Effector memory CD8-positive, alpha-beta T cell (primary cell): Measurements from ENCODE around the gene RAPGEFL1.
"Not testable (repeated sequence)": the region's sequence is repeated elsewhere in the genome, so short reads cannot be mapped to it uniquely, and the experiment has no call there.

Experiments
- ATAC-seq: fragments of 150-1000 bp; cut with Tn5 transposase; replicated peaks from 2 replicates; pipeline ENCODE4 v1.10.0; 2021; ENCODE audit warnings: mild to moderate bottlenecking, moderate library complexity
- DNase-seq, 3 experiments: peaks; one replicate each; pipeline ENCODE4 v3.0.0; 2021
- H3K27ac Mint-ChIP-seq, 2 donors: one replicate each; pipeline ENCODE4 v1.8.0; 2022; ENCODE audit warnings: mild to moderate bottlenecking in 2 of 2, mixed read lengths in 2 of 2, moderate library complexity in 2 of 2
- H3K27me3 Mint-ChIP-seq, 2 donors: one replicate each; pipeline ENCODE4 v1.8.0; 2022; ENCODE audit warnings: mixed read lengths in 2 of 2
- H3K36me3 Mint-ChIP-seq: one replicate; pipeline ENCODE4 v1.8.0; 2022; ENCODE audit warnings: mild to moderate bottlenecking, moderate library complexity, mixed read lengths; ENCODE audit not compliant: insufficient read depth
- H3K4me1 Mint-ChIP-seq, 2 donors: one replicate each; pipeline ENCODE4 v1.8.0; 2022; ENCODE audit warnings: low read depth in 2 of 2, mixed read lengths in 2 of 2
- H3K4me3 Mint-ChIP-seq, 2 donors: one replicate each; pipeline ENCODE4 v1.8.0; 2022; ENCODE audit warnings: mild to moderate bottlenecking in 2 of 2, mixed read lengths in 2 of 2, moderate library complexity in 2 of 2
- H3K9me3 Mint-ChIP-seq, 2 donors: one replicate each; pipeline ENCODE4 v1.8.0; 2022; ENCODE audit warnings: mixed read lengths in 2 of 2

RAPGEFL1 gene

DNA sequence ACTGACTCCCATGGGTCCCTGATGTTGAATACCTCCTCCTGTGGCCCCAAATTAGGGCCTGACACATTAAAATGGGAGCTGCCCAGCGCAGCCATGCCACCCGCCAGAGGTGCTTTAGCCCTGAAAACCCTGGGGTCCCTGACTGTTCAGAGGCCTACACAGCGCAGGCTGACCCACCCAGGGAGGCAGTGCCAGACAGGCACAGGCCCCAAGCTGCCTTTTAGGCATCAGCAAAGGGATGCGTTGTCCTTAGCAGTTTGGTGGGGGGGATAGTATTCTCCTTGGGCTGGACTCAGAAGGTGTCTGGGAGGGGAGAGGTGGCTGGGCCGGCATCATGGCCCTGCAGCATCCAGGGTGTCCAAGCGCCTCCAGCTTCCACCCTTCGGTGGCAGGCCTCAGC lies 1.4 kb downstream of the RAPGEFL1 start:
- Mint-ChIP-seq H3K4me1 (peaks cover 0 to 9% of the 10 kb centered on the region in 2 donors), H3K27me3 (no peaks in the 10 kb centered on the region), H3K27ac (peak overlapping the region in 1 of 2 donors; percentile 68), H3K9me3 (no peaks in the 10 kb centered on the region), H3K4me3 (peak overlapping the region; percentile 43 to 67), H3K36me3 (peaks cover 18% of the 10 kb centered on the region)
- ATAC-seq: no peak
- DNase-seq: no peak

- no peak for DNase-seq
- Mint-ChIP-seq H3K4me3 (no peak overlapping the region), H3K4me1 (peaks cover 0 to 9% of the 10 kb centered on the region in 2 donors), H3K27me3 (no peaks in the 10 kb centered on the region), H3K9me3 (no peaks in the 10 kb centered on the region), H3K36me3 (peaks cover 13% of the 10 kb centered on the region), H3K27ac (no peak overlapping the region)
- ATAC-seq: no peak
Measured at GRCh38 chr17:40179923-40180659, 2.8 kb downstream of the RAPGEFL1 start.

DNA sequence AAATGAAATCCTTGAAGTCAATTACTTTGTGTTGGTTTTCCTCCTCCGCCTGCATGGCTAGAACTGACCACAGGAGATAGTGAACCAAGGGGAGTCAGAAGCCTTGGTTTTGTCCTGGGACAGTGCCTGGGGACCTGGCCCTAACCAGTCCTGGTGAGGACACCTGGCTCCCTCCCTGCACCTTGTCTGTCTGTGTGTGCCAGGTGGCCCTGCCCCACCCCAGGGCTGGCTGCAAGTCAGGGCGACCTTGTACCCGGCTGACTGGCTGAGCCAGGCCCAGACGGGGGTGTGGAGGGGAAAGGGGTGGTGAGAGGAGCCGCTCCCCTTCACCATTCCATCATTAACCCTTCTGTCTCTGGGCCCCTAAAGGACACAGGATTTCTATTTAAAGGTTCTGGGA lies 3.4 kb downstream of the RAPGEFL1 start:
- no peak overlapping the region for H3K27ac Mint-ChIP-seq
- peaks cover 0 to 9% of the 10 kb centered on the region in 2 donors for H3K4me1 Mint-ChIP-seq
- no peak overlapping the region for H3K4me3 Mint-ChIP-seq
- H3K27me3 Mint-ChIP-seq: no peaks in the 10 kb centered on the region
- DNase-seq (no peak), ATAC-seq (no peak)
- H3K36me3 Mint-ChIP-seq: peaks cover 13% of the 10 kb centered on the region
- H3K9me3 Mint-ChIP-seq: no peaks in the 10 kb centered on the region

- H3K4me3 Mint-ChIP-seq: no peak overlapping the region
- H3K36me3 Mint-ChIP-seq: peaks cover 9% of the 10 kb centered on the region
- H3K4me1 Mint-ChIP-seq: peaks cover 0 to 9% of the 10 kb centered on the region in 2 donors
- DNase-seq (no peak), ATAC-seq (no peak)
- H3K27me3 Mint-ChIP-seq: no peaks in the 10 kb centered on the region
- H3K9me3 Mint-ChIP-seq: no peaks in the 10 kb centered on the region
- H3K27ac Mint-ChIP-seq: no peak overlapping the region
Measured at GRCh38 chr17:40181205-40181604, 3.9 kb downstream of the RAPGEFL1 start.

GRCh38 chr17:40182606-40183005 lies 5.3 kb downstream of the RAPGEFL1 start:
- no peak for DNase-seq
- no peaks in the 10 kb centered on the region for H3K27me3 Mint-ChIP-seq
- no peak overlapping the region for H3K4me3 Mint-ChIP-seq
- ATAC-seq: no peak
- no peaks in the 10 kb centered on the region for H3K9me3 Mint-ChIP-seq
- H3K36me3 Mint-ChIP-seq: peaks cover 6% of the 10 kb centered on the region
- H3K4me1 Mint-ChIP-seq: peaks cover 0 to 3% of the 10 kb centered on the region in 2 donors
- no peak overlapping the region for H3K27ac Mint-ChIP-seq

GRCh38 chr17:40187238-40187637 lies 10.0 kb downstream of the RAPGEFL1 start:
- no peak overlapping the region for H3K4me3 Mint-ChIP-seq
- no peak for ATAC-seq

GRCh38 chr17:40188694-40189093 lies 11.4 kb downstream of the RAPGEFL1 start:
- DNase-seq (no peak), ATAC-seq (no peak)
- Mint-ChIP-seq H3K36me3 (peaks cover 3% of the 10 kb centered on the region), H3K4me3 (no peak overlapping the region), H3K27ac (no peak overlapping the region), H3K9me3 (no peaks in the 10 kb centered on the region), H3K27me3 (no peaks in the 10 kb centered on the region), H3K4me1 (peaks cover 2 to 4% of the 10 kb centered on the region in 2 donors)

More at GRCh38 chr17:40187238-40187637, 10.0 kb downstream of the RAPGEFL1 start:
- H3K27me3 Mint-ChIP-seq: no peaks in the 10 kb centered on the region
- DNase-seq: no peak
- peaks cover 3% of the 10 kb centered on the region for H3K36me3 Mint-ChIP-seq
- no peaks in the 10 kb centered on the region for H3K9me3 Mint-ChIP-seq
- H3K4me1 Mint-ChIP-seq: peaks cover 2 to 4% of the 10 kb centered on the region in 2 donors
- H3K27ac Mint-ChIP-seq: no peak overlapping the region

- ATAC-seq (peak; percentile 29), DNase-seq (no peak)
- H3K4me3 Mint-ChIP-seq: peak overlapping the region; percentile 90 to 92
- H3K9me3 Mint-ChIP-seq: no peaks in the 10 kb centered on the region
- H3K27me3 Mint-ChIP-seq: no peaks in the 10 kb centered on the region
- H3K36me3 Mint-ChIP-seq: no peaks in the 10 kb centered on the region
- H3K27ac Mint-ChIP-seq: no peak overlapping the region
- H3K4me1 Mint-ChIP-seq: peaks cover 2 to 4% of the 10 kb centered on the region in 2 donors
Measured at GRCh38 chr17:40190197-40191021, 13.1 kb downstream of the RAPGEFL1 start.

GRCh38 chr17:40191237-40192208 lies 14.3 kb downstream of the RAPGEFL1 start:
- Mint-ChIP-seq H3K27me3 (peaks cover 0 to under 1% of the 10 kb centered on the region in 2 donors), H3K9me3 (no peaks in the 10 kb centered on the region), H3K4me1 (peaks cover 2 to 4% of the 10 kb centered on the region in 2 donors), H3K36me3 (no peaks in the 10 kb centered on the region), H3K27ac (peak overlapping the region in 1 of 2 donors; percentile 35), H3K4me3 (peak overlapping the region; percentile 90 to 92)
- DNase-seq (peak; percentile 52 to 64 (median 58)), ATAC-seq (peak; percentile 92)

DNA sequence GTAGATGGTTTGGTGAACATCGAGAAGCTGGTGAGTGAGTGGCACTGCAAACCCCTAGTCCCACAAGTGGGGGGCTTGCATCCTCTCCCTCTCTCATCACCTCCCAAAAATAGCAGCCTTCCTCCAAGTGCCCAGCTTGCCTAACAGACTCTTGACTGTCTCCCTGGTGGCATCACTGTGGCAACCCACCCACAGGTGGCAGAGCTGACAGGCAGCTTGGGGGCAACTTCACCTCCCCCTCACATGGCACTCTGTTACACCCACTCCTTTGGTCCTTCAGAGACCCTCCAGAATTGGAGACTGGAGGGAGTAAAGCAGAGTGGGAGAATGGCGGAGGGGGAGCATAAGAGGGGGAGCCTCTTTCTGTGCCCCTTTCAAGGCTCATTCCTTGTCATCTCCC lies 15.7 kb downstream of the RAPGEFL1 start:
- H3K27ac Mint-ChIP-seq: peak overlapping the region in 1 of 2 donors; percentile 32
- ATAC-seq (no peak), DNase-seq (no peak)
- peaks cover 7 to 10% of the 10 kb centered on the region in 2 donors for H3K27me3 Mint-ChIP-seq
- H3K4me3 Mint-ChIP-seq: peak overlapping the region in 1 of 2 donors; percentile 37
- H3K36me3 Mint-ChIP-seq: no peaks in the 10 kb centered on the region
- peaks cover 2 to 4% of the 10 kb centered on the region in 2 donors for H3K4me1 Mint-ChIP-seq
- no peaks in the 10 kb centered on the region for H3K9me3 Mint-ChIP-seq

DNA sequence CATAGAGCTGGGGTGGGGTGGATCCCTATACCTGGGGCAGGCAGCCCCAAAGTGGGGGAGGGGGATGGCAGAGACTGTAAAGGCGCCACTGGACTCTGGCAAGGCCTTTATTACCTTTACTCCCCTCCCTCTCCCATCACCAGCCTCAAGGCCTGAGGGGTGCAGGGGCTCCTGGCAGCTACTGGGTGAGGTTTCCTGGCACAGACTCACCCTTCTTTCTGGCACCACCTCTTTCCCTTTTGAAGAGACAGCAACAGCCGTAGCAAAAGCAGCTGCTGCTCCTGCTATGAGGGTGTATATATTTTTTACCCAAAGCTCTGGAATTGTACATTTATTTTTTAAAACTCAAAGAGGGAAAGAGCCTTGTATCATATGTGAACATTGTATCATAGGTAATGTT lies 17.6 kb downstream of the RAPGEFL1 start:
- DNase-seq (no peak), ATAC-seq (no peak)
- H3K27me3 Mint-ChIP-seq: peaks cover 7 to 27% of the 10 kb centered on the region in 2 donors
- peaks cover 2 to 4% of the 10 kb centered on the region in 2 donors for H3K4me1 Mint-ChIP-seq
- H3K9me3 Mint-ChIP-seq: no peaks in the 10 kb centered on the region
- H3K27ac Mint-ChIP-seq: peak overlapping the region in 1 of 2 donors; percentile 60
- H3K36me3 Mint-ChIP-seq: no peaks in the 10 kb centered on the region
- H3K4me3 Mint-ChIP-seq: no peak overlapping the region

DNA sequence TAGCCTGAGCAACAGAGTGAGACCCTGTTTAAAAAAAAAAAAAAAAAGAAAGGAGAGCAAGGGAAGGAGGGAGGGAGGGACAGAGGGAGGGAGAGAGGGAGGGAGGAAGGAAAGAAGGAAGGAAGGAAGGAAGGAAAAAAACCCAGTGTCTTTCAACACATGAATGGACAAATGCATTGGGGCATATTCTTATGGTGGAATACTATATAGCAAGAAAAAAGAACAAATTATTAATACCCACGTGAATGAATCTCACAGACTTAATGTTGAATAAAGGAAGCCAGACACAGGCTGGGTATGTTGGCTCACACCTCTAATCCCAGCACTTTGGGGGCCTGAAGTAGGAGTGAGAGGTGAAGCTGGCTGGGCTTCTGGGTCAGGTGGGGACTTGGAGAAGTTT lies 20.3 kb downstream of the RAPGEFL1 start:
- H3K4me3 Mint-ChIP-seq: no peak overlapping the region
- no peak overlapping the region for H3K27ac Mint-ChIP-seq
- no peak for ATAC-seq
- H3K4me1 Mint-ChIP-seq: no peaks in the 10 kb centered on the region
- no peaks in the 10 kb centered on the region for H3K9me3 Mint-ChIP-seq
- H3K27me3 Mint-ChIP-seq: peaks cover 7 to 28% of the 10 kb centered on the region in 2 donors
- no peaks in the 10 kb centered on the region for H3K36me3 Mint-ChIP-seq
- no peak for DNase-seq

DNA sequence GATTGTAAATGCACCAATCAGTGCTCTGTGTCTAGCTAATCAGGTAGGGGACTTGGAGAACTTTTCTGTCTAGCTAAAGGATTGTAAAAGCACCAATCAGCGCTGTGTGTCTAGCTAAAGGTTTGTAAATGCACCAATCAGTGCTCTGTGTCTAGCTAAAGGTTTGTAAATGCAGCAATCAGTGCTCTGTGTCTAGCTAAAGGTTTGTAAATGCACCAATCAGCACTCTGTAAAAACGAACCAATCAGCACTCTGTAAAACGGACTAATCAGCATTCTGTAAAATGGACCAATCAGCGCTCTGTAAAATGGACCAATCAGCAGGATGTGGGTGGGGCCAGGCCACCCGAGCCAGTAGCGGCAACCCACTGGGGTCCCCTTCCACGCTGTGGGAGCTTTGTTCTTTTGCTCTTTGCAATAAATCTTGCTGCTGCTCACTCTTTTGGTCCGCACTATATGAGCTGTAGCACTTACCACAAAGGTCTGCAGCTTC lies 20.7 kb downstream of the RAPGEFL1 start:
- H3K4me3 Mint-ChIP-seq, H3K36me3 Mint-ChIP-seq, DNase-seq, H3K4me1 Mint-ChIP-seq, H3K27ac Mint-ChIP-seq, H3K9me3 Mint-ChIP-seq, ATAC-seq: not testable (repeated sequence)
- H3K27me3 Mint-ChIP-seq: peaks cover 8 to 28% of the 10 kb centered on the region in 2 donors
